GM12872 (cell line): ENCODE measurements around the gene NREP.

Source experiments
- TF ChIP-seq, protein P1 (sequence below): IDR thresholded peaks from 3 replicates; pipeline ENCODE4 v1.5.1; 2011; ENCODE audit warnings: low read depth, mild to moderate bottlenecking, low read length, moderate library complexity; ENCODE audit not compliant: insufficient read depth

The NREP gene

DNA sequence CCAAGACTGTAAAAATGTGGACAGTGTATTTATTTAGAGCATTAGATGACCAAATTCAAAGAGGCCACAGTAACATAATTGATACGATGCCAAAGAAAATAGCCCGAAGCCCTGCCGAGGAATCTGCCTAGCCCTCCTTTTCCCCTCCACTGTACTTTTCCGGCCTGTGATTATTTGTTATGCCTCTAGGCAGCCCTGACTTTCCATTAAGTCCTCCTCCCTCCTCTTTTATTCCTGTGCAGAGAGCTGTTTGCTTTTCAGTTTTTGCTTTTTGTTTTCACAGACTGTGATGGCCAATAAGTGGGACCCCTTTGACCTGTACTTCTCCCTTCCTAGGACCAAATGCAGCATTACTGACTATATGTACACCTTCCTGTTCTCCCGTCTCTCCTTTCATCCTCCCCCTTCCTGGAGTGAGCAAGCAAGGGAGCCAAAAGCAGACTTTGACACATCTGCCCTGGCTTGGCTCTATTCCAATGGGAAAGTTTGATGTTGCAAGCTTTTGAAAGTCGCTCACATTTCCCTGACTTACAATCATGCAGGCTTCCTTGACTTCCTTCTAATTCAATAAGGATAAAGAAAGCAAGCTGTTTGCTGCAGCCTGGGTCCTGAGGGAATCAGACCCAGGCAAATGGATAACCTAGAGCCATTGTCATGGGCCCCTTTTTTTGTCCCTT lies 76.1 kb downstream of the NREP start:
- TF ChIP-seq, protein P1, sequence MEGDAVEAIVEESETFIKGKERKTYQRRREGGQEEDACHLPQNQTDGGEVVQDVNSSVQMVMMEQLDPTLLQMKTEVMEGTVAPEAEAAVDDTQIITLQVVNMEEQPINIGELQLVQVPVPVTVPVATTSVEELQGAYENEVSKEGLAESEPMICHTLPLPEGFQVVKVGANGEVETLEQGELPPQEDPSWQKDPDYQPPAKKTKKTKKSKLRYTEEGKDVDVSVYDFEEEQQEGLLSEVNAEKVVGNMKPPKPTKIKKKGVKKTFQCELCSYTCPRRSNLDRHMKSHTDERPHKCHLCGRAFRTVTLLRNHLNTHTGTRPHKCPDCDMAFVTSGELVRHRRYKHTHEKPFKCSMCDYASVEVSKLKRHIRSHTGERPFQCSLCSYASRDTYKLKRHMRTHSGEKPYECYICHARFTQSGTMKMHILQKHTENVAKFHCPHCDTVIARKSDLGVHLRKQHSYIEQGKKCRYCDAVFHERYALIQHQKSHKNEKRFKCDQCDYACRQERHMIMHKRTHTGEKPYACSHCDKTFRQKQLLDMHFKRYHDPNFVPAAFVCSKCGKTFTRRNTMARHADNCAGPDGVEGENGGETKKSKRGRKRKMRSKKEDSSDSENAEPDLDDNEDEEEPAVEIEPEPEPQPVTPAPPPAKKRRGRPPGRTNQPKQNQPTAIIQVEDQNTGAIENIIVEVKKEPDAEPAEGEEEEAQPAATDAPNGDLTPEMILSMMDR, result no peak

DNA sequence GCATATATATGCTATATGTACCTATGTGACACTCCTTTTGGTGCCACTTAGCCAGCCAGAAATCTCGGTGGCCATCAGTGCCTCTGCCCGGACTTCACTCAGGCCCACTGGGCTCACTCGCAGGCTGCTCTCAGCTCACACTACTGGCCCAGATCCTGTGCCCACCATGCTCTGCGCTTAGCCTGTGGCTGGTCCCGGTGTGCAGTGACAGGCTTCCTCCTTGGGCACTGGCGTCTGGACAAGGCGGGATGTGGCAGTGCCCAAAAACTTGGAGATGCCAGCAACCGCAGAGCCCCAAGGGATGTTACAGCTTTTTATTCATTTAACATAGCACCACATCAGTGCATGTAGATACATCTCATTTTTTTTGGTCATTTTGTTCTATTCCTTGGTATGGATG lies 77.4 kb downstream of the NREP start:
- TF ChIP-seq, protein P1, result no peak
